ENCODE results near the gene FARP1. TPM values are rescaled to one million over a fixed set of nuclear protein-coding genes. Genes with fewer than 3 reads are reported as not detected.

The FARP1 gene
- polyA plus RNA-seq, 2 donors, result 2.2 to 2.3 TPM

DNA sequence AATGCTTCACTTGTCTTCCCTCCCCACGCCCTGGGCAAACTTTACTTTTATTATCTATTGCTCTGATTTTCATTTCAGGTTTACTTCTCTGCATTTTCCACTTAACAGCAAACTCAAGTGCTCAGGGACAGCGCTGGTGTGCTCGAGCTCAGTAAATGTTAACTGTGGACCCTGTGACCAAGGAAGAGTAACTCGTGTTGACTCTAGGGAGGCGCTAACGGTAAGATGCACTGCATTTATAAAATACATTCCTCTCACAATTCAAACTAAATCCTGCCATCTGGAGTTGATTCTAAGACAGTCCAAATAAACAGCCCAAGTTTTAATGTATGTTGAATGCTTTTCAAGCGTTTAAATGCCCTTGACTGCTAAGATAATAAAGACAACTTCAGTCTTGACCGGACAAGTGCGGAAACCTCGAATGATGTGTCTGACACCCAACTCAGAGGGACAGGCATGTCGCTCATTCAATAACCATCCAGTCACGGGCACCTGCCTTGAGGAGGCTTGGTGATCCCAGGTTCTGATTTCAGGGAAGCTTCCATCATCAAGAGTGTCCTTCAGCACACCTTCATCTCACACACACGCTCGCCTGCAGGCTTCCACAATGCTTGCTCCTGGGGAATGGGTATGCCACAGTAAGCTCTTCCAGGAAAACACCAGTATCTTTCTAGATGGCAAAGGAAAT lies 340.9 kb downstream of the FARP1 start:
- Histone ChIP-seq H3K36me3 (ENCODE audit: control insufficient read depth in 2 of 2, insufficient read depth in 2 of 2, low read length in 1 of 2) (peaks cover 0 to 9% of the 10 kb centered on the region in 2 donors), H3K9me3 (ENCODE audit: control insufficient read depth in 2 of 2, insufficient read depth in 1 of 2, low read depth in 1 of 2, low read length in 1 of 2) (no peaks in the 10 kb centered on the region), H3K27ac (ENCODE audit: low read depth in 2 of 2, low read length in 1 of 2) (peak overlapping the region; percentile 89 to 97), H3K27me3 (ENCODE audit: control insufficient read depth in 1 of 2, insufficient read depth in 2 of 2, low read length in 2 of 2) (no peaks in the 10 kb centered on the region), H3K4me3 (ENCODE audit: low read depth in 1 of 2, low read length in 2 of 2) (peak overlapping the region in 1 of 2 donors; percentile 11), H3K4me1 (ENCODE audit: control insufficient read depth in 2 of 2, insufficient read depth in 2 of 2, low read length in 1 of 2) (peaks cover 15 to 33% of the 10 kb centered on the region in 2 donors)
- 51 to 58% methylated on average over 14 of the region's 14 CpGs for WGBS, 2 donors

DNA sequence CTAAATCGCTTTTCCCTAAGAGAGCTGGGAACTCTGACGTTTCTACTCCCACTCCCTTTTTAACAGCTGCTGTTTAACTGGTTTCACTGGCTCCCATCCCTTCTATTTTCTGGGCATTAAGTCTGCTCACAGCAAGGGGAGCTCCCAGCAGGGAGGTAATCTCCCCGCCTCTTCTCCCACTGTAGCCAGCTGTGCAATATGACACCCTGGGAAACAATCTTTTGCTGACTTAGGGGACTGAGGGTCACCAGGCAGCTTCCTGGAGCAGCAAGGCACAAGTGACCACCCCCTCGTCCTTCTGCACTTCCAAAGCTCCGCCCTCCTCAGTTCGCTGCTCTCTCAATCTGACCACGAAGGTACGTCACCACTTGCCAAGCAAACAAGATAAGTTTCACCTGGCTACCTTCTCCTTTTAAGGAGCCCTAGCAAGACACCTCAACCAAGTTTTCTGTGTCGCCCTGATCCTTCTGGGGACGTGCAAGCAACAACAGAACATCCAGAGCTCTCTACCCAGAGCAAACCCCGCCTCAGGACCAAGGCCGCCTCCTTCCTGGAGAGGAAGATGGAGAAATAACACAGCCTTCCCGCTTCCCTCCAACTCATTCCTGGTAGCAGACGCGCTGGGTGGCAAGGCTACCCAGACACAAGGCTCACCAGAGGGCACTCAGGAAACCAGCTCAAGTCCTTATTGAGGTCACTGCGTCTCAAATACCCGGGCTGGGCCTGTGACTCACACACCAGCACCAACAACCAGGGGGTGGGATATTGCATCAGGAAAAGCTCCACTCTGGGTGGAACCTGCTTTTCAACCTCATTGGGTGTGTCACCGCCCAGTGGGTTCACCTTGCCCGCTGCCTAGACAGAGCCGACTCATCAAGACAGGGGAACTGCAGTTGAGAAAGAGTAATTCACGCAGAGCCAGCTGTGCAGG lies 341.7 kb downstream of the FARP1 start:
- WGBS, 2 donors, result 19 to 21% methylated on average over 21 of the region's 21 CpGs

DNA sequence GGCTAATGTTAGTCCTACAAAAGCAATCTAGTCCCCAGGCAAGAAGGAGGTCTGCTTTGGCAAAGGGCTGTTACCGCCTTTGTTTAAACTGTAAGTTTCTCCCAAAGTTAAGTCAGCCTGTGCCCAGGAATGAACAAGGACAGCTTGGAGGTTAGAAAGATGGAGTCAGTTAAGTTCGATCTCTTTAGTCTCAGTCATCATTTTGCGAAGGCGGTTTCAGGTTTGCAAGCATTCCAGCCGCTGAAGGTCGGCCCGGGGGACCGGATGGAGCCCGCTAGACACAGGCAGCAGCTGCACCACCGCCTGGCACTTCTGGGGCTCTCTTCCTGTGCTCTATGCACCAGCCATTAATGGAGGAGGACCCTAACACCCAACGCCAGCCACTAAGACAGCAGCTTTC lies 342.7 kb downstream of the FARP1 start:
- peak overlapping the region; percentile 74 to 97 for H3K27ac ChIP-seq (ENCODE audit: low read depth in 2 of 2, low read length in 1 of 2)
- H3K4me1 ChIP-seq (ENCODE audit: control insufficient read depth in 2 of 2, insufficient read depth in 2 of 2, low read length in 1 of 2), result peaks cover 18 to 36% of the 10 kb centered on the region in 2 donors
- WGBS, 2 donors, result 81 to 86% methylated on average over 11 of the region's 11 CpGs

More for the DNA sequence above, 341.7 kb downstream of the FARP1 start:
- no peaks in the 10 kb centered on the region for H3K9me3 ChIP-seq (ENCODE audit: control insufficient read depth in 2 of 2, insufficient read depth in 1 of 2, low read depth in 1 of 2, low read length in 1 of 2)
- no peaks in the 10 kb centered on the region for H3K27me3 ChIP-seq (ENCODE audit: control insufficient read depth in 1 of 2, insufficient read depth in 2 of 2, low read length in 2 of 2)
- peak overlapping the region; percentile 89 to 97 for H3K27ac ChIP-seq (ENCODE audit: low read depth in 2 of 2, low read length in 1 of 2)
- no peak overlapping the region for H3K4me3 ChIP-seq (ENCODE audit: low read depth in 1 of 2, low read length in 2 of 2)
- H3K4me1 ChIP-seq (ENCODE audit: control insufficient read depth in 2 of 2, insufficient read depth in 2 of 2, low read length in 1 of 2), result peaks cover 18 to 33% of the 10 kb centered on the region in 2 donors
- H3K36me3 ChIP-seq (ENCODE audit: control insufficient read depth in 2 of 2, insufficient read depth in 2 of 2, low read length in 1 of 2), result peaks cover 0 to 12% of the 10 kb centered on the region in 2 donors

DNA sequence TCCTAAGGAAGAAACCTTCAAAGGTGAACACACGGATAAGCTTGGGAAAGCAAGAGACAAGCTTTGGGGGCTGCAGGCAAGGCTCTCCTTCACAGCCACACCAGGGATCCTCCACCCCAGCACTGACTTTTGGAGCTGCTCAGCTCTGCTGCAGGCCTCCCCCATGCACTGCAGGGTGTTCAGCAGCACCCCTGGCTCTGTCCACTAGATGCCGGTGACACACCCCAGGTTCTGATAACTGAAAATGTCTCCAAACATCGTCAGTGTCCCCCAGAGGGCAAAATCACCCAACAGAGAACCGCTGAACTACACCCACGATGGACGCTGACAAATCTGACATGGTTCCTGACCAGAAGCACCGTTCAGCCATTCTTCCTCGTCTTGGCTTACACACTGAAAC lies 343.5 kb downstream of the FARP1 start:
- Histone ChIP-seq H3K4me1 (ENCODE audit: control insufficient read depth in 2 of 2, insufficient read depth in 2 of 2, low read length in 1 of 2) (peaks cover 22 to 34% of the 10 kb centered on the region in 2 donors), H3K27ac (ENCODE audit: low read depth in 2 of 2, low read length in 1 of 2) (no peak overlapping the region), H3K36me3 (ENCODE audit: control insufficient read depth in 2 of 2, insufficient read depth in 2 of 2, low read length in 1 of 2) (peaks cover 0 to 11% of the 10 kb centered on the region in 2 donors), H3K9me3 (ENCODE audit: control insufficient read depth in 2 of 2, insufficient read depth in 1 of 2, low read depth in 1 of 2, low read length in 1 of 2) (no peaks in the 10 kb centered on the region), H3K27me3 (ENCODE audit: control insufficient read depth in 1 of 2, insufficient read depth in 2 of 2, low read length in 2 of 2) (no peaks in the 10 kb centered on the region), H3K4me3 (ENCODE audit: low read depth in 1 of 2, low read length in 2 of 2) (no peak overlapping the region)
- 88% methylated on average over 8 of the region's 8 CpGs for WGBS, 2 donors

More for the DNA sequence above, 342.7 kb downstream of the FARP1 start:
- Histone ChIP-seq H3K27me3 (ENCODE audit: control insufficient read depth in 1 of 2, insufficient read depth in 2 of 2, low read length in 2 of 2) (no peaks in the 10 kb centered on the region), H3K4me3 (ENCODE audit: low read depth in 1 of 2, low read length in 2 of 2) (no peak overlapping the region), H3K36me3 (ENCODE audit: control insufficient read depth in 2 of 2, insufficient read depth in 2 of 2, low read length in 1 of 2) (peaks cover 0 to 11% of the 10 kb centered on the region in 2 donors), H3K9me3 (ENCODE audit: control insufficient read depth in 2 of 2, insufficient read depth in 1 of 2, low read depth in 1 of 2, low read length in 1 of 2) (no peaks in the 10 kb centered on the region)

DNA sequence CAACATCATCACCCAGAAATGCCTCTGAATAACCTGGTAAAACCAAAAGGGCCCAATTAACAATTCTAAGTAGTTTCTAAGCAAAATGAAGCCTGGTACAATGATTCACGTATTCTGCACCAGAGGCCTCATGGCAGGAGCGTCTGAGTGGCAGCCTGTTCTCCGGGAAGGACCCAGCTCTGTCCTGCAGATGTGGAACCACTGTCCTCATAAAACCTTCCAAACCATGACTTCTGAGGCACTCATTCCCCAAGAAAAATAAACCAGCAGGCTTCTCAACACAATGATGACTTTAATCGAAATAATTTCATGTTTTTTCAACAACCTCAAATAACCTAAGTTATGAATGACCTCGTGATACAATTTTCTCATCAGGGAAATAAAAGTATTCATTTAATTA lies 344.1 kb downstream of the FARP1 start:
- peaks cover 22 to 34% of the 10 kb centered on the region in 2 donors for H3K4me1 ChIP-seq (ENCODE audit: control insufficient read depth in 2 of 2, insufficient read depth in 2 of 2, low read length in 1 of 2)
- H3K36me3 ChIP-seq (ENCODE audit: control insufficient read depth in 2 of 2, insufficient read depth in 2 of 2, low read length in 1 of 2), result peaks cover 0 to 11% of the 10 kb centered on the region in 2 donors
- H3K27me3 ChIP-seq (ENCODE audit: control insufficient read depth in 1 of 2, insufficient read depth in 2 of 2, low read length in 2 of 2), result no peaks in the 10 kb centered on the region
- H3K4me3 ChIP-seq (ENCODE audit: low read depth in 1 of 2, low read length in 2 of 2), result no peak overlapping the region
- no peak overlapping the region for H3K27ac ChIP-seq (ENCODE audit: low read depth in 2 of 2, low read length in 1 of 2)
- WGBS, 2 donors, result 83 to 87% methylated on average over 5 of the region's 5 CpGs
- no peaks in the 10 kb centered on the region for H3K9me3 ChIP-seq (ENCODE audit: control insufficient read depth in 2 of 2, insufficient read depth in 1 of 2, low read depth in 1 of 2, low read length in 1 of 2)

DNA sequence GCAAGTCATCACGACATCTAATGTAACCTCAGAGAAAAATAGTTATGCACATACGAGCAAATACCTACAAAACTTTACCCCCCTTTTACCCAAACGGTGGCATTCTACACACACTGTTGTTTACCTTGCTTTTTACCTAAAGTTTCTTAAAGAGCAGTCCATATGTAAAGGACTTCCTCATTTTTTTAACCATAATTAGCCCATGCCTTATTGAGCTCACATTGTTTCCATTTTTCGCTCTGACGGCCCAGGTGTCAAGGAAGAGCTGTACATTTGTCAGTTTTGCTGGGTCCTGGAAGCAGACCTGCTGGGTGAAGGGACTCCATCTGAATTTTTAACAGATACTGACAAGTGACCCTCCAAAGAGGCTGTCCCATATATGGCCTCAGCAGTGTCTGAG lies 344.6 kb downstream of the FARP1 start:
- Histone ChIP-seq H3K27me3 (ENCODE audit: control insufficient read depth in 1 of 2, insufficient read depth in 2 of 2, low read length in 2 of 2) (no peaks in the 10 kb centered on the region), H3K4me1 (ENCODE audit: control insufficient read depth in 2 of 2, insufficient read depth in 2 of 2, low read length in 1 of 2) (peaks cover 20 to 31% of the 10 kb centered on the region in 2 donors), H3K27ac (ENCODE audit: low read depth in 2 of 2, low read length in 1 of 2) (no peak overlapping the region), H3K4me3 (ENCODE audit: low read depth in 1 of 2, low read length in 2 of 2) (no peak overlapping the region), H3K9me3 (ENCODE audit: control insufficient read depth in 2 of 2, insufficient read depth in 1 of 2, low read depth in 1 of 2, low read length in 1 of 2) (no peaks in the 10 kb centered on the region), H3K36me3 (ENCODE audit: control insufficient read depth in 2 of 2, insufficient read depth in 2 of 2, low read length in 1 of 2) (peaks cover 0 to 11% of the 10 kb centered on the region in 2 donors)
- WGBS, 2 donors, result 74 to 76% methylated on average over 5 of the region's 5 CpGs

DNA sequence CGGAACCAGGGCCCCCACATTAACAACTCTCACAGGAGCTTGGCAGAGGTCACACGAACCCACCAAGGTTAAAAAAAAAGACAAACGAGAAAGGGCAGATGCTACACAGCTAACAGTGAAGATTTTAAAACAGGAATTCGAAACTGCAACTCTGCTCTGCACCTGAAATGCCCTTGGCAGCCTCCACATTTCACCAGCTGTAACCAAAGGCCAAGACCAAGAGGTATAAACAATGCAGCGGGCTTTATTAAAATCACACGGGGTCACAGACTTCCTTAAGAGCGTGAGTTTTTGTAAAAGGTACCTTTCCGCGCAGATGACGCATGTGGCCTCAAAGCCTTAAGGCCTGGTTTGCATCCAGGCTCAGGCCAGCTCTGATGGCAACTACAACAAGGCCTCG lies 345.8 kb downstream of the FARP1 start:
- no peak overlapping the region for H3K4me3 ChIP-seq (ENCODE audit: low read depth in 1 of 2, low read length in 2 of 2)
- H3K27ac ChIP-seq (ENCODE audit: low read depth in 2 of 2, low read length in 1 of 2), result no peak overlapping the region
- 81% methylated on average over 11 of the region's 11 CpGs for WGBS, 2 donors
- peaks cover 0 to 11% of the 10 kb centered on the region in 2 donors for H3K36me3 ChIP-seq (ENCODE audit: control insufficient read depth in 2 of 2, insufficient read depth in 2 of 2, low read length in 1 of 2)
- H3K9me3 ChIP-seq (ENCODE audit: control insufficient read depth in 2 of 2, insufficient read depth in 1 of 2, low read depth in 1 of 2, low read length in 1 of 2), result no peaks in the 10 kb centered on the region
- no peaks in the 10 kb centered on the region for H3K27me3 ChIP-seq (ENCODE audit: control insufficient read depth in 1 of 2, insufficient read depth in 2 of 2, low read length in 2 of 2)
- H3K4me1 ChIP-seq (ENCODE audit: control insufficient read depth in 2 of 2, insufficient read depth in 2 of 2, low read length in 1 of 2), result peaks cover 11 to 26% of the 10 kb centered on the region in 2 donors

DNA sequence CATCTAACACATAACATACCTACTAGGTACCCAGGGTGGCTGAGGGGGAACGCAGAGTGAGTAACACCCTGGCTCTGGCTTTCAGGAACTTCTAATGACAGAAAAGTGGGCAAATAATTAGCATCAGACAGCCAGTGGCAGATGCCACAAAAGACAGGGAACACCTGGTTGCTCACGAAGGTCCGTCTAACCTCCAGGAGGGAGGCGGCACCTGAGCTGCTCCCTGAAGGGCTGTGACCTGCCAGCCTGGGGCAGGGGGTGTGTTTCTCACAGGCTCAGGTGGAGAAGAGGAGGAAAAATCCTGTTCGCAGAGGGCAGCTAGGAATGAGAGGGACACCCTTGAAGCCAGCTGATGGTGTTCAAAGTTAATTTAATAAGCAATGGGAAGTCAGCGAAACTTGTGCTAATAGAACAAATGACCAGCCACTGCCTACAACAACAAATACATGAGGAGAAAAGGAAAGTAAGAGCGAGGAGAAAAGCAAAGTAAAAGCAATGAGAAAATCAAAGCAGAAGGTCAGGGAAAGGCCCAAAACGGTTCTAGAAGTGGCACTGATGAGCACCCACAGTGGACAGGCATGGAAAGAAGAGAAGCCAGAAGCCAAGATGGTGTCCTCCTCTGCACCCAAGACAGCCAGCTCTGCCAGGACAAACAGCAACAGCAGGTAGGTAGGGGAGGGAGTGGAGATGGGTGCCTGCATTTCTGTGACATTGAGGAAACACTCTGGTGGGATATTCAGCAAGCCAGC lies 346.7 kb downstream of the FARP1 start:
- no peak overlapping the region for H3K4me3 ChIP-seq (ENCODE audit: low read depth in 1 of 2, low read length in 2 of 2)
- H3K27ac ChIP-seq (ENCODE audit: low read depth in 2 of 2, low read length in 1 of 2), result no peak overlapping the region
- no peaks in the 10 kb centered on the region for H3K27me3 ChIP-seq (ENCODE audit: control insufficient read depth in 1 of 2, insufficient read depth in 2 of 2, low read length in 2 of 2)
- H3K4me1 ChIP-seq (ENCODE audit: control insufficient read depth in 2 of 2, insufficient read depth in 2 of 2, low read length in 1 of 2), result peaks cover 11 to 19% of the 10 kb centered on the region in 2 donors
- no peaks in the 10 kb centered on the region for H3K9me3 ChIP-seq (ENCODE audit: control insufficient read depth in 2 of 2, insufficient read depth in 1 of 2, low read depth in 1 of 2, low read length in 1 of 2)
- peaks cover 0 to 11% of the 10 kb centered on the region in 2 donors for H3K36me3 ChIP-seq (ENCODE audit: control insufficient read depth in 2 of 2, insufficient read depth in 2 of 2, low read length in 1 of 2)
- 76 to 84% methylated on average over 8 of the region's 8 CpGs for WGBS, 2 donors

DNA sequence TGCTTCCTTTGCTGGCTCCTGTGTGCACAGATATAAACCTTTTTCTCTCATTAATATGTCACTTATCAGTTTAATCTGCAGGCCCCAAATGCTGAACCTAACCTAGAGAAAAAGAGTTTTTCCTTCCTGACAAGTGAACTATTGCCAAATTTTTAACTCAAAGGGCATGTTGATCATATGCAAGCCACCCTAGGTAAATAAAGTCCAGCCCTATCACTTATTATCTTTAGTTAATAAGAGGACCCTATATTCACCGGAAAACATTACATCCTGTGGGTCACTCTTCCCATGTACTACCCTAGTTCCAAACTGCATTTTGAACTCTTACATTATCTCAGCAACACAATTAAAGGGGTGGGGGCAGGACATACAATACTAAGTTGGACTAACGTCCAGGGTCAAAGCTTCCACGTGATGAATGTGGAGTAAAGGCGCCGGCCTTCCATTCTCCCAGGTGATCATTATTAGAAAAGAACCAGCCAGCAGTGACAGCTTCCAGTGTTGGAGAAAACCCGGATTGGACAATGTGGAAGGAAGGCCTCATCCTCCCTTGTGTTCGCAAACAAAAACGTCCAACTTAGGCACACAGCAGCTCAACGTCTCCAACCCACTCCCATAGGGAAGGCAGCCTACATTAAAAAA lies 347.4 kb downstream of the FARP1 start:
- WGBS, 2 donors, result 60 to 69% methylated on average over 9 of the region's 9 CpGs
- Histone ChIP-seq H3K27me3 (ENCODE audit: control insufficient read depth in 1 of 2, insufficient read depth in 2 of 2, low read length in 2 of 2) (no peaks in the 10 kb centered on the region), H3K27ac (ENCODE audit: low read depth in 2 of 2, low read length in 1 of 2) (no peak overlapping the region), H3K4me3 (ENCODE audit: low read depth in 1 of 2, low read length in 2 of 2) (no peak overlapping the region), H3K36me3 (ENCODE audit: control insufficient read depth in 2 of 2, insufficient read depth in 2 of 2, low read length in 1 of 2) (peaks cover 0 to 13% of the 10 kb centered on the region in 2 donors), H3K4me1 (ENCODE audit: control insufficient read depth in 2 of 2, insufficient read depth in 2 of 2, low read length in 1 of 2) (peaks cover 14 to 16% of the 10 kb centered on the region in 2 donors), H3K9me3 (ENCODE audit: control insufficient read depth in 2 of 2, insufficient read depth in 1 of 2, low read depth in 1 of 2, low read length in 1 of 2) (no peaks in the 10 kb centered on the region)
